Measurements from ENCODE around the gene SSR2.
"Not testable (repeated sequence)": the region's sequence is repeated elsewhere in the genome, so short reads cannot be mapped to it uniquely, and the experiment has no call there.

Gene SSR2

GRCh38 chr1:156048663-156049258 lies 28.0 kb upstream of the SSR2 start:
- DNase-seq (ENCODE audit: low read depth): no peak

GRCh38 chr1:156045076-156045475 lies 24.3 kb upstream of the SSR2 start:
- no peak for DNase-seq (ENCODE audit: low read depth)

GRCh38 chr1:156042828-156043227 lies 22.1 kb upstream of the SSR2 start:
- no peak for DNase-seq (ENCODE audit: low read depth)

GRCh38 chr1:156034991-156035390 lies 14.2 kb upstream of the SSR2 start:
- not testable (repeated sequence) for DNase-seq (ENCODE audit: low read depth)

- DNase-seq (ENCODE audit: low read depth): no peak
Observed at GRCh38 chr1:156033011-156033410, 12.3 kb upstream of the SSR2 start.

- no peak for DNase-seq (ENCODE audit: low read depth)
Observed at GRCh38 chr1:156026588-156026987, 5.8 kb upstream of the SSR2 start.

GRCh38 chr1:156025876-156026275 lies 5.1 kb upstream of the SSR2 start:
- DNase-seq (ENCODE audit: low read depth): peak; percentile 17

- no peak for DNase-seq (ENCODE audit: low read depth)
Observed at GRCh38 chr1:156024801-156025200, 4.0 kb upstream of the SSR2 start.

- DNase-seq (ENCODE audit: low read depth): no peak
Observed at GRCh38 chr1:156021954-156022353, 1.2 kb upstream of the SSR2 start.

- DNase-seq (ENCODE audit: low read depth): no peak
Observed at GRCh38 chr1:156021093-156021428, 310 bp upstream of the SSR2 start.

GRCh38 chr1:156019946-156020292 lies 832 bp downstream of the SSR2 start:
- no peak for DNase-seq (ENCODE audit: low read depth)

GRCh38 chr1:156014829-156015228 lies 5.9 kb downstream of the SSR2 start:
- DNase-seq (ENCODE audit: low read depth): no peak

GRCh38 chr1:156012051-156012817 lies 8.5 kb downstream of the SSR2 start:
- no peak for DNase-seq (ENCODE audit: low read depth)

GRCh38 chr1:156009404-156009803 lies 11.3 kb downstream of the SSR2 start:
- no peak for DNase-seq (ENCODE audit: low read depth)

- no peak for DNase-seq (ENCODE audit: low read depth)
Observed at GRCh38 chr1:156006666-156007376, 13.9 kb downstream of the SSR2 start.

GRCh38 chr1:156004843-156005584 lies 15.7 kb downstream of the SSR2 start:
- DNase-seq (ENCODE audit: low read depth): no peak

GRCh38 chr1:156003923-156004188 lies 16.9 kb downstream of the SSR2 start:
- DNase-seq (ENCODE audit: low read depth): no peak

GRCh38 chr1:156002188-156002911 lies 18.4 kb downstream of the SSR2 start:
- DNase-seq (ENCODE audit: low read depth): no peak

- no peak for DNase-seq (ENCODE audit: low read depth)
Observed at GRCh38 chr1:156001662-156002171, 19.0 kb downstream of the SSR2 start.

- no peak for DNase-seq (ENCODE audit: low read depth)
Observed at GRCh38 chr1:156001021-156001661, 19.6 kb downstream of the SSR2 start.

GRCh38 chr1:155999964-156000363 lies 20.8 kb downstream of the SSR2 start:
- DNase-seq (ENCODE audit: low read depth): no peak

- DNase-seq (ENCODE audit: low read depth): no peak
Observed at GRCh38 chr1:155996166-155996565, 24.6 kb downstream of the SSR2 start.
